Endothelial cell of umbilical vein (primary cell): ENCODE data around the gene FHOD3. TPM values are rescaled to one million over a fixed set of nuclear protein-coding genes. Genes with fewer than 3 reads are reported as not detected.

Source experiments
- BruUV-seq: library from RNA; stranded (reverse); fragments of 400-500 nt; replicated peaks from 2 replicates; lab custom pipeline; 2021; lab: Mats Ljungman, UMichigan
- CTCF ChIA-PET: fragments of 300-600, 350-600 bp; sonication (Branson Sonifier 250); formaldehyde crosslinking; loops from one replicate; lab custom pipeline; 2021; ENCODE audit warnings: antibody characterized with exemption, inconsistent platforms; lab: Charles Lee
- POLR2A ChIA-PET: fragments of 300-600, 350-600 bp; sonication (Branson Sonifier 250); formaldehyde crosslinking; loops from one replicate; lab custom pipeline; 2021; ENCODE audit warnings: antibody characterized with exemption, inconsistent platforms; lab: Charles Lee
- DNase-seq: peaks from one replicate; pipeline ENCODE4 v3.0.0-alpha.2; 2011; ENCODE audit warnings: low read depth, low spot score
- FAIRE-seq: peaks from 2 replicates; lab custom pipeline; 2011; peaks lifted over from hg19 to GRCh38; lab: Jason Lieb, UNC
- H2AFZ ChIP-seq: 2 replicates; pipeline ENCODE4 v1.6.0; 2012; ENCODE audit warnings: low read depth, low read length, control low read depth, inconsistent platforms
- H3K27ac ChIP-seq: 2 replicates; pipeline ENCODE4 v1.5.1; 2011; ENCODE audit warnings: low read depth, mild to moderate bottlenecking, control low read depth, low read length, moderate library complexity; ENCODE audit not compliant: insufficient read depth
- H3K27me3 ChIP-seq, 2 experiments: 2 replicates each; pipeline versions ENCODE4 v1.6.0 to v1.6.1; 2011; ENCODE audit warnings: low read length in 2 of 2, mixed read lengths in 1 of 2; ENCODE audit not compliant: control insufficient read depth in 2 of 2, insufficient read depth in 2 of 2
- H3K36me3 ChIP-seq, 2 experiments: 2 replicates in 1 of 2; 3 replicates in 1 of 2; pipeline ENCODE4 v1.5.1; 2011; ENCODE audit warnings: low read length in 2 of 2, mild to moderate bottlenecking in 1 of 2, moderate library complexity in 1 of 2; ENCODE audit not compliant: control insufficient read depth in 2 of 2, insufficient read depth in 2 of 2; ENCODE audit errors: extremely low read depth in 1 of 2
- H3K4me1 ChIP-seq: 3 replicates; pipeline ENCODE4 v1.5.1; 2011; ENCODE audit warnings: mild to moderate bottlenecking, low read length; ENCODE audit not compliant: control insufficient read depth, insufficient read depth; ENCODE audit errors: extremely low read depth
- H3K4me2 ChIP-seq: 2 replicates; pipeline ENCODE4 v1.6.1; 2011; ENCODE audit warnings: low read length, control low read depth, mixed read lengths; ENCODE audit not compliant: insufficient read depth
- H3K4me3 ChIP-seq, 3 experiments: fragments of 200-600 bp in 1 of 3; sonication (generic), shearing (Covaris generic) in 1 of 3; replicated peaks in 1 of 3; 2 replicates each; pipeline ENCODE4 v1.5.1; 2011 to 2016; ENCODE audit warnings: control low read depth in 3 of 3, low read length in 3 of 3, mild to moderate bottlenecking in 2 of 3, inconsistent platforms in 1 of 3, low read depth in 1 of 3, moderate library complexity in 1 of 3; ENCODE audit not compliant: insufficient read depth in 1 of 3
- H3K79me2 ChIP-seq: 2 replicates; pipeline ENCODE4 v1.6.0; 2012; ENCODE audit warnings: low read length, inconsistent platforms; ENCODE audit not compliant: control insufficient read depth, insufficient read depth
- H3K9ac ChIP-seq: replicated peaks from 2 replicates; pipeline ENCODE3; 2011; ENCODE audit warnings: low read length, control low read depth; ENCODE audit not compliant: insufficient read depth; ENCODE audit errors: extremely low read depth
- H3K9me1 ChIP-seq: replicated peaks from 3 replicates; pipeline ENCODE4 v1.6.0; 2011; ENCODE audit warnings: mild to moderate bottlenecking, low read length; ENCODE audit not compliant: control insufficient read depth, insufficient read depth; ENCODE audit errors: extremely low read depth
- H3K9me3 ChIP-seq: replicated peaks from 2 replicates; pipeline ENCODE4 v1.5.1; 2012; ENCODE audit warnings: low read length, inconsistent platforms; ENCODE audit not compliant: control insufficient read depth, insufficient read depth
- H4K20me1 ChIP-seq: replicated peaks from 2 replicates; pipeline ENCODE3; 2011; ENCODE audit warnings: mild to moderate bottlenecking, low read length; ENCODE audit not compliant: control insufficient read depth, insufficient read depth; ENCODE audit errors: extremely low read depth
- CTCF ChIP-seq, 2 donors: IDR thresholded peaks; 1 replicate in 1 of 2; 2 replicates in 1 of 2; pipeline ENCODE4 v1.5.1; 2011; ENCODE audit warnings: low read length in 2 of 2, mild to moderate bottlenecking in 2 of 2, moderate library complexity in 2 of 2, control low read depth in 1 of 2, inconsistent platforms in 1 of 2, low read depth in 1 of 2; ENCODE audit not compliant: insufficient read depth in 1 of 2; ENCODE audit errors: extremely low read depth in 1 of 2
- EZH2 ChIP-seq: IDR thresholded peaks from 2 replicates; pipeline ENCODE4 v1.6.1; 2012; ENCODE audit warnings: borderline replicate concordance, low read depth, mild to moderate bottlenecking, moderate library complexity, low read length, inconsistent platforms; ENCODE audit not compliant: severe bottlenecking
- FOS ChIP-seq: IDR thresholded peaks from 2 replicates; pipeline ENCODE4 v1.6.1; 2011; ENCODE audit warnings: mild to moderate bottlenecking, low read length, moderate library complexity, borderline replicate concordance; ENCODE audit not compliant: insufficient read depth
- GATA2 ChIP-seq: IDR thresholded peaks from 2 replicates; pipeline ENCODE4 v1.7.0; 2011; ENCODE audit warnings: low read depth, mild to moderate bottlenecking, moderate library complexity, mixed read lengths, low read length; ENCODE audit not compliant: insufficient read length, insufficient read depth
- JUN ChIP-seq: IDR thresholded peaks from 2 replicates; pipeline ENCODE4 v1.6.1; 2011; ENCODE audit warnings: borderline replicate concordance, low read depth; ENCODE audit not compliant: insufficient read length, insufficient read depth
- MAX ChIP-seq: IDR thresholded peaks from 2 replicates; pipeline ENCODE4 v1.6.1; 2011; ENCODE audit not compliant: insufficient read depth, insufficient read length
- MYC ChIP-seq: IDR thresholded peaks from one replicate; pipeline ENCODE4 v1.6.1; 2011; ENCODE audit warnings: mild to moderate bottlenecking, low read depth, low read length
- POLR2A ChIP-seq: IDR thresholded peaks from 2 replicates; pipeline ENCODE4 v1.6.1; 2012; ENCODE audit warnings: low read depth, mild to moderate bottlenecking, control low read depth, low read length
- POLR2AphosphoS5 ChIP-seq: IDR thresholded peaks from 2 replicates; pipeline ENCODE4 v1.6.1; 2012; ENCODE audit warnings: low read depth, mild to moderate bottlenecking, control low read depth, low read length, moderate library complexity; ENCODE audit not compliant: insufficient read depth
- dilution Hi-C: fragments of 300-500 bp; cut with MboI; formaldehyde crosslinking; loops from one replicate; pipeline ENCODE4 v1.15.0; 2019; ENCODE audit warnings: low sequenced_read_pairs; ENCODE audit not compliant: extremely low pct_ligation_motif_present
- intact Hi-C: fragments of 100-400 bp; cut with micrococcal nuclease; formaldehyde crosslinking; loops from one replicate; pipeline ENCODE4 v1.10.0; 2022
- polyA plus RNA-seq, 4 experiments: library from polyadenylated mRNA; depleted of rRNA in 3 of 4; stranded (reverse) in 3 of 4; unstranded in 1 of 4; fragments of >200 nt; gene quantifications; 2 replicates each; pipeline versions ENCODE4 v1.2.1 to v1.2.3, GENCODE V29; 2011 to 2012; ENCODE audit warnings: missing spikeins in 1 of 4
- total RNA-seq: library from RNA; stranded (reverse); gene quantifications from 2 replicates; pipeline ENCODE4 v1.2.3, GENCODE V29; 2021

Gene FHOD3
- total and polyA plus RNA-seq, 2 donors (not counting 3 experiments of a cell fraction or from before 2014, with no cell fraction given), result 0.06 to 1.5 TPM

- Histone ChIP-seq H4K20me1 (no peaks in the 10 kb centered on the region), H3K9me1 (no peaks in the 10 kb centered on the region), H3K27me3 (no peaks in the 10 kb centered on the region), H3K27ac (no peak overlapping the region), H3K4me3 (no peak overlapping the region), H2AFZ (no peak overlapping the region), H3K4me2 (no peak overlapping the region), H3K79me2 (no peaks in the 10 kb centered on the region), H3K4me1 (no peaks in the 10 kb centered on the region), H3K9me3 (no peaks in the 10 kb centered on the region), H3K9ac (no peak overlapping the region), H3K36me3 (no peaks in the 10 kb centered on the region)
- intact Hi-C loops, result no loop called here
- dilution Hi-C loops, result no loop called here
- TF ChIP-seq MAX (no peak), CTCF (IDR thresholded peaks at IDR 0.05; ENCODE audit: extremely low read depth in 1 of 2, insufficient read depth in 1 of 2, low read depth in 1 of 2, low read length in 2 of 2) (no peak), EZH2 (no peak), FOS (no peak), MYC (no peak), POLR2AphosphoS5 (no peak), JUN (no peak), POLR2A (no peak), GATA2 (no peak)
- no TSS peak for BruUV-seq
- FAIRE-seq, result no peak
- POLR2A ChIA-PET, result no interaction called here
- DNase-seq, result no peak
- CTCF ChIA-PET, result no interaction called here
Measured at GRCh38 chr18:36427369-36427768, 129.9 kb downstream of the FHOD3 start.
